LNCaP clone FGC (cell line): ENCODE results near the gene KRT2.

ENCODE experiments used
- DNase-seq: peaks from one replicate; pipeline ENCODE4 v3.0.0-alpha.2; 2011; ENCODE audit warnings: low read depth
- H3K4me3 ChIP-seq: 2 replicates; pipeline ENCODE4 v1.5.1; 2011; ENCODE audit warnings: mild to moderate bottlenecking, low read depth, low read length, control low read depth
- CTCF ChIP-seq: IDR thresholded peaks from 2 replicates; pipeline ENCODE4 v1.5.1; 2012; ENCODE audit warnings: mild to moderate bottlenecking; ENCODE audit not compliant: control insufficient read depth, insufficient read depth; ENCODE audit errors: extremely low read depth

The KRT2 gene

GRCh38 chr12:52636592-52637258, 15.3 kb downstream of the KRT2 start:
- no peak for DNase-seq
- TF ChIP-seq CTCF = no peak
- H3K4me3 ChIP-seq = no peak overlapping the region

GRCh38 chr12:52636189-52636588, 15.8 kb downstream of the KRT2 start:
- no peak for TF ChIP-seq CTCF
- DNase-seq = no peak

GRCh38 chr12:52634266-52635056, 17.6 kb downstream of the KRT2 start:
- peak; percentile 96 for DNase-seq
- TF ChIP-seq CTCF = no peak

More at GRCh38 chr12:52636189-52636588, 15.8 kb downstream of the KRT2 start:
- no peak overlapping the region for H3K4me3 ChIP-seq

GRCh38 chr12:52633383-52633782, 18.6 kb downstream of the KRT2 start:
- DNase-seq = no peak
- no peak overlapping the region for H3K4me3 ChIP-seq
- TF ChIP-seq CTCF = no peak

More at GRCh38 chr12:52634266-52635056, 17.6 kb downstream of the KRT2 start:
- H3K4me3 ChIP-seq = no peak overlapping the region

- TF ChIP-seq CTCF = no peak
- H3K4me3 ChIP-seq = no peak overlapping the region
Measured at GRCh38 chr12:52632656-52633055, 19.4 kb downstream of the KRT2 start.

GRCh38 chr12:52631676-52632459, 20.1 kb downstream of the KRT2 start:
- H3K4me3 ChIP-seq = no peak overlapping the region
- DNase-seq = no peak
- no peak for TF ChIP-seq CTCF

More at GRCh38 chr12:52632656-52633055, 19.4 kb downstream of the KRT2 start:
- DNase-seq = no peak
